RPMI7951 (cell line): ENCODE results near the gene PACSIN2. TPM values are rescaled to one million over a fixed set of nuclear protein-coding genes. Genes with fewer than 3 reads are reported as not detected.
A peak's percentile ranks its signal among the peaks of the same experiment; 100 is the strongest.
"Not testable (repeated sequence)": the region's sequence is repeated elsewhere in the genome, so short reads cannot be mapped to it uniquely, and the experiment has no call there.

Experiments
- DNase-seq: peaks from one replicate; pipeline ENCODE4 v3.0.0-alpha.2; 2012; ENCODE audit warnings: low read depth
- total RNA-seq: library from RNA; depleted of rRNA; stranded (reverse); fragments of >200 nt; shearing (Covaris generic); gene quantifications from 2 replicates; pipeline ENCODE4 v1.2.3, GENCODE V29; 2014

PACSIN2 gene
- total RNA-seq, 1 experiment from 2014 or later = 26.6 TPM

GRCh38 chr22:42967005-42967404 is 47.9 kb downstream of the PACSIN2 start:
- no peak for DNase-seq

GRCh38 chr22:42966497-42966896 is 48.5 kb downstream of the PACSIN2 start:
- no peak for DNase-seq

- DNase-seq = no peak
Measured at GRCh38 chr22:42964994-42965699, 49.8 kb downstream of the PACSIN2 start.

- no peak for DNase-seq
Measured at GRCh38 chr22:42963231-42963595, 51.7 kb downstream of the PACSIN2 start.

- no peak for DNase-seq
Measured at GRCh38 chr22:42962295-42963230, 52.4 kb downstream of the PACSIN2 start.

GRCh38 chr22:42961810-42962209 is 53.1 kb downstream of the PACSIN2 start:
- no peak for DNase-seq

- not testable (repeated sequence) for DNase-seq
Measured at GRCh38 chr22:42961400-42961690, 53.6 kb downstream of the PACSIN2 start.

- no peak for DNase-seq
Measured at GRCh38 chr22:42960531-42961399, 54.2 kb downstream of the PACSIN2 start.

- DNase-seq = peak; percentile 41
Measured at GRCh38 chr22:42959576-42960509, 55.1 kb downstream of the PACSIN2 start.

- no peak for DNase-seq
Measured at GRCh38 chr22:42958937-42959336, 56.0 kb downstream of the PACSIN2 start.

GRCh38 chr22:42957958-42958357 is 57.0 kb downstream of the PACSIN2 start:
- no peak for DNase-seq

- DNase-seq = no peak
Measured at GRCh38 chr22:42957544-42957943, 57.4 kb downstream of the PACSIN2 start.

- no peak for DNase-seq
Measured at GRCh38 chr22:42955848-42956247, 59.1 kb downstream of the PACSIN2 start.

- DNase-seq = no peak
Measured at GRCh38 chr22:42955087-42955635, 59.8 kb downstream of the PACSIN2 start.

- DNase-seq = not testable (repeated sequence)
Measured at GRCh38 chr22:42953751-42954150, 61.2 kb downstream of the PACSIN2 start.

GRCh38 chr22:42951093-42951710 is 63.7 kb downstream of the PACSIN2 start:
- DNase-seq = no peak

GRCh38 chr22:42950281-42950680 is 64.7 kb downstream of the PACSIN2 start:
- no peak for DNase-seq

- DNase-seq = peak; percentile 54
Measured at GRCh38 chr22:42949159-42949558, 65.8 kb downstream of the PACSIN2 start.

- DNase-seq = no peak
Measured at GRCh38 chr22:42948294-42948693, 66.7 kb downstream of the PACSIN2 start.
